ENCODE measurements around the gene GP1BB. TPM values are rescaled to one million over a fixed set of nuclear protein-coding genes. Genes with fewer than 3 reads are reported as not detected.

The GP1BB gene
- total RNA-seq, 4 donors from 2014 or later, result 1.5 to 6.6 (median 3.1) TPM

- 61 to 63% methylated on average over 10 of the region's 10 CpGs for WGBS, 2 donors
- H3K4me3 ChIP-seq (replicated peaks in 1 of 3), result no peak overlapping the region
- no peak for DNase-seq
- H3K9me3 ChIP-seq, result no peaks in the 10 kb centered on the region
- peaks cover 0 to 5% of the 10 kb centered on the region in 2 donors for H3K4me1 ChIP-seq
- intact Hi-C loops (cut with DNase I), result no loop called here
- H3K27me3 ChIP-seq, result no peaks in the 10 kb centered on the region
- no peak overlapping the region for H3K27ac ChIP-seq
- no peaks in the 10 kb centered on the region for H3K36me3 ChIP-seq
- TF ChIP-seq CTCF (IDR thresholded peaks at IDR 0.05) (no peak), POLR2A (IDR thresholded peaks at IDR 0.05) (no peak)
Observed at GRCh38 chr22:19701420-19702145, 21.8 kb upstream of the GP1BB start.

- H3K36me3 ChIP-seq, result no peaks in the 10 kb centered on the region
- 69 to 85% methylated on average over 7 to 8 of the region's 9 CpGs for WGBS, 2 donors
- H3K9me3 ChIP-seq, result no peaks in the 10 kb centered on the region
- no peak overlapping the region for H3K27ac ChIP-seq
- H3K4me3 ChIP-seq (replicated peaks in 1 of 3), result no peak overlapping the region
- no peaks in the 10 kb centered on the region for H3K27me3 ChIP-seq
- intact Hi-C loops (cut with DNase I), result no loop called here
- no peak for TF ChIP-seq CTCF (IDR thresholded peaks at IDR 0.05)
- no peak for TF ChIP-seq POLR2A (IDR thresholded peaks at IDR 0.05)
- H3K4me1 ChIP-seq, result peaks cover 6 to 21% of the 10 kb centered on the region in 2 donors
- DNase-seq, result no peak
Observed at GRCh38 chr22:19703869-19704268, 19.5 kb upstream of the GP1BB start.

GRCh38 chr22:19704355-19705015 lies 18.9 kb upstream of the GP1BB start:
- DNase-seq, result no peak
- no peak overlapping the region for H3K4me3 ChIP-seq (replicated peaks in 1 of 3)

GRCh38 chr22:19705181-19705934 lies 18.0 kb upstream of the GP1BB start:
- intact Hi-C loops (cut with DNase I), result no loop called here
- DNase-seq, result no peak
- no peak for TF ChIP-seq CTCF (IDR thresholded peaks at IDR 0.05)
- TF ChIP-seq POLR2A (IDR thresholded peaks at IDR 0.05), result no peak
- no peaks in the 10 kb centered on the region for H3K9me3 ChIP-seq
- H3K27me3 ChIP-seq, result no peaks in the 10 kb centered on the region
- no peak overlapping the region for H3K4me3 ChIP-seq (replicated peaks in 1 of 3)
- peaks cover 6 to 25% of the 10 kb centered on the region in 2 donors for H3K4me1 ChIP-seq
- no peak overlapping the region for H3K27ac ChIP-seq
- WGBS, 2 donors, result 69 to 78% methylated on average over 9 to 14 of the region's 14 CpGs
- no peaks in the 10 kb centered on the region for H3K36me3 ChIP-seq

More at GRCh38 chr22:19704355-19705015, 18.9 kb upstream of the GP1BB start:
- Histone ChIP-seq H3K4me1 (peaks cover 6 to 25% of the 10 kb centered on the region in 2 donors), H3K27me3 (no peaks in the 10 kb centered on the region), H3K27ac (no peak overlapping the region), H3K9me3 (no peaks in the 10 kb centered on the region), H3K36me3 (no peaks in the 10 kb centered on the region)
- WGBS, 2 donors, result 80 to 92% methylated on average over 13 of the region's 15 CpGs
- TF ChIP-seq CTCF (IDR thresholded peaks at IDR 0.05) (no peak), POLR2A (IDR thresholded peaks at IDR 0.05) (no peak)
- intact Hi-C loops (cut with DNase I), result no loop called here
